ENCODE results near the gene PGGHG. TPM values are rescaled to one million over a fixed set of nuclear protein-coding genes. Genes with fewer than 3 reads are reported as not detected.

Gene PGGHG
- total and polyA plus RNA-seq, 2 of the 13 experiments (the other 11 are each of a cell fraction or from before 2014, with no cell fraction given) = 5.9 to 14.8 TPM

DNA sequence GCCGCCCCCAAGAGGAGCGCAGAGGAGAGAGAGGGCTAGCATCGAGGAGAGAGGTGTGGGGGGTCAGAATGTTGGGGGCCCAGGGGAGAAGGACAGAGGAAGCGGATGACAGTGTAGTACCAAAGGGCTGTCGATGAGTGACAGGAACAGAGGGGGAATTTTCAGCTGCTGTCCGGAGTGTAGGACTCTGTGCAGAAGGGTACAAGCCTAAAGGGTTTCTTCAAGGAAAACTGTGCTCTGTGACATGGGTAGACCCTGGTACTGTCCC is 16.1 kb upstream of the PGGHG start:
- TF ChIP-seq ZFP36 (IDR thresholded peaks at IDR 0.05; ENCODE audit: borderline replicate concordance, low read depth, low read length, partially characterized antibody) (no peak), HOXD1 (CRISPR knock-in tag; IDR thresholded peaks at IDR 0.05) (no peak), ELF1 (CRISPR knock-in tag; IDR thresholded peaks at IDR 0.05) (no peak)
- TF ChIP-seq, protein P1, sequence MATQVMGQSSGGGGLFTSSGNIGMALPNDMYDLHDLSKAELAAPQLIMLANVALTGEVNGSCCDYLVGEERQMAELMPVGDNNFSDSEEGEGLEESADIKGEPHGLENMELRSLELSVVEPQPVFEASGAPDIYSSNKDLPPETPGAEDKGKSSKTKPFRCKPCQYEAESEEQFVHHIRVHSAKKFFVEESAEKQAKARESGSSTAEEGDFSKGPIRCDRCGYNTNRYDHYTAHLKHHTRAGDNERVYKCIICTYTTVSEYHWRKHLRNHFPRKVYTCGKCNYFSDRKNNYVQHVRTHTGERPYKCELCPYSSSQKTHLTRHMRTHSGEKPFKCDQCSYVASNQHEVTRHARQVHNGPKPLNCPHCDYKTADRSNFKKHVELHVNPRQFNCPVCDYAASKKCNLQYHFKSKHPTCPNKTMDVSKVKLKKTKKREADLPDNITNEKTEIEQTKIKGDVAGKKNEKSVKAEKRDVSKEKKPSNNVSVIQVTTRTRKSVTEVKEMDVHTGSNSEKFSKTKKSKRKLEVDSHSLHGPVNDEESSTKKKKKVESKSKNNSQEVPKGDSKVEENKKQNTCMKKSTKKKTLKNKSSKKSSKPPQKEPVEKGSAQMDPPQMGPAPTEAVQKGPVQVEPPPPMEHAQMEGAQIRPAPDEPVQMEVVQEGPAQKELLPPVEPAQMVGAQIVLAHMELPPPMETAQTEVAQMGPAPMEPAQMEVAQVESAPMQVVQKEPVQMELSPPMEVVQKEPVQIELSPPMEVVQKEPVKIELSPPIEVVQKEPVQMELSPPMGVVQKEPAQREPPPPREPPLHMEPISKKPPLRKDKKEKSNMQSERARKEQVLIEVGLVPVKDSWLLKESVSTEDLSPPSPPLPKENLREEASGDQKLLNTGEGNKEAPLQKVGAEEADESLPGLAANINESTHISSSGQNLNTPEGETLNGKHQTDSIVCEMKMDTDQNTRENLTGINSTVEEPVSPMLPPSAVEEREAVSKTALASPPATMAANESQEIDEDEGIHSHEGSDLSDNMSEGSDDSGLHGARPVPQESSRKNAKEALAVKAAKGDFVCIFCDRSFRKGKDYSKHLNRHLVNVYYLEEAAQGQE (IDR thresholded peaks at IDR 0.05; ENCODE audit: borderline replicate concordance in 1 of 2, low read depth in 1 of 2, low read length in 2 of 2) = no peak
- Histone ChIP-seq H3K4me1 (ENCODE audit: insufficient read depth, low read length) (peaks cover 41% of the 10 kb centered on the region), H3K9me3 (ENCODE audit: low read length) (no peaks in the 10 kb centered on the region), H3K4me2 (ENCODE audit: low read depth, low read length) (no peak overlapping the region), H3K9ac (ENCODE audit: insufficient read depth, low read depth, low read length) (no peak overlapping the region), H3K4me3 (replicated peaks in 1 of 3; ENCODE audit: insufficient read depth in 1 of 3, low read depth in 2 of 3, low read length in 3 of 3) (no peak overlapping the region), H4K20me1 (ENCODE audit: insufficient read depth, low read length) (no peaks in the 10 kb centered on the region), H3K36me3 (replicated peaks in 1 of 2; ENCODE audit: control insufficient read depth in 1 of 2, insufficient read depth in 2 of 2, low read length in 2 of 2) (no peaks in the 10 kb centered on the region), H3K27ac (ENCODE audit: extremely low read length, insufficient read depth, low read length) (no peak overlapping the region), H3K27me3 (ENCODE audit: control insufficient read depth in 1 of 2, insufficient read depth in 2 of 2, low read length in 2 of 2) (peaks cover 0 to 31% of the 10 kb centered on the region in 2 experiments; a peak in 3 of 5 replicates), H3K79me2 (ENCODE audit: insufficient read depth, low read length) (no peaks in the 10 kb centered on the region), H2AFZ (ENCODE audit: low read length) (no peak overlapping the region)
- in situ Hi-C loops (cut with HindIII; ENCODE audit: extremely low pct_ligation_motif_present, low pct_unique_long_range_greater_than_20kb) = no loop called here
- BruUV-seq (replicated peaks) = no TSS peak
- no peak for DNase-seq (ENCODE audit: low spot score)
- intact Hi-C loops (cut with micrococcal nuclease; ENCODE audit: unreplicated experiment) = no loop called here
- no peak for FAIRE-seq
- ChIA-PET CTCF (ENCODE audit: low intra/inter-chr PET ratio, low total read pairs) (no interaction called here), POLR2A (no interaction called here)
- no peak for ATAC-seq
- WGBS (ENCODE audit: low lambda C conversion rate) = 77% methylated on average over 6 of the region's 6 CpGs

DNA sequence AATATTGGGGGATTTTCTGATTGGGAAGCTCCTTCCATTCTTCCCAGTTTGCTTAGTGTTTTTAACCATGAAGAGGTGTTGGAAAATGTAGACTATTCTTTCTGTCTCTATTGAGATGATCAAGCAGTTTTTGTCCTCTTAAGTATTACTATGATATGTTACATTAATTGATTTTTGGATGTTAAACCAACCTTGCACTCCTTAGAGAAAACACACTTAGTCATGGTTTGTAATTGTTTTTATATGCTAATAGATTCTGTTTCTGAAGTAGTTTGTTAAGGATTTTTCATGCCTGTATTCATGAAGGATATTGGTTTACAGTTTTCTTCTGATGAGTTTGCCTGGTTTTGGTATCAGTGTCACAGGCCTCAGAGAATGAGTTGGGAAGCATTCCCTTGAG is 12.7 kb upstream of the PGGHG start:
- no peak for FAIRE-seq

More for the DNA sequence above, 12.7 kb upstream of the PGGHG start:
- Histone ChIP-seq H4K20me1 (ENCODE audit: insufficient read depth, low read length) (no peaks in the 10 kb centered on the region), H3K36me3 (replicated peaks in 1 of 2; ENCODE audit: control insufficient read depth in 1 of 2, insufficient read depth in 2 of 2, low read length in 2 of 2) (no peaks in the 10 kb centered on the region), H3K9me3 (ENCODE audit: low read length) (no peaks in the 10 kb centered on the region), H3K79me2 (ENCODE audit: insufficient read depth, low read length) (no peaks in the 10 kb centered on the region), H3K4me3 (replicated peaks in 1 of 3; ENCODE audit: insufficient read depth in 1 of 3, low read depth in 2 of 3, low read length in 3 of 3) (no peak overlapping the region), H3K27me3 (ENCODE audit: control insufficient read depth in 1 of 2, insufficient read depth in 2 of 2, low read length in 2 of 2) (peaks cover 4 to 45% of the 10 kb centered on the region in 2 experiments; a peak in 4 of 5 replicates), H2AFZ (ENCODE audit: low read length) (no peak overlapping the region), H3K4me2 (ENCODE audit: low read depth, low read length) (no peak overlapping the region), H3K4me1 (ENCODE audit: insufficient read depth, low read length) (peaks cover 15% of the 10 kb centered on the region), H3K9ac (ENCODE audit: insufficient read depth, low read depth, low read length) (no peak overlapping the region), H3K27ac (ENCODE audit: extremely low read length, insufficient read depth, low read length) (no peak overlapping the region)
- intact Hi-C loops (cut with micrococcal nuclease; ENCODE audit: unreplicated experiment) (no loop called here), in situ Hi-C loops (cut with HindIII; ENCODE audit: extremely low pct_ligation_motif_present, low pct_unique_long_range_greater_than_20kb) (no loop called here)
- POLR2A ChIA-PET = no interaction called here
- ATAC-seq (no peak), DNase-seq (ENCODE audit: low spot score) (no peak)
- CTCF ChIA-PET (ENCODE audit: low intra/inter-chr PET ratio, low total read pairs) = no interaction called here
- no peak for TF ChIP-seq RNF2 (conservative IDR thresholded peaks at IDR 0.05; ENCODE audit: low read depth)
- no TSS peak for BruUV-seq (replicated peaks)
